UCSD-AML1 (cell line): ENCODE measurements around the gene ELMO3.

ENCODE experiments used
- DNase-seq: peaks from one replicate; lab custom pipeline; 2025; ENCODE audit not compliant: unreplicated experiment; lab: John Stamatoyannopoulos, UW

Gene ELMO3

GRCh38 chr16:67215706-67216105 is 16.8 kb downstream of the ELMO3 start:
- DNase-seq: peak; percentile 34

- DNase-seq: peak; percentile 78
These were observed 17.9 kb downstream of the ELMO3 start for GRCh38 chr16:67216612-67217490.

- no peak for DNase-seq
These were observed 25.1 kb downstream of the ELMO3 start for GRCh38 chr16:67223992-67224391.

- no peak for DNase-seq
These were observed 27.4 kb downstream of the ELMO3 start for GRCh38 chr16:67226295-67226803.

GRCh38 chr16:67226804-67227566 is 28.1 kb downstream of the ELMO3 start, which contains the start of gene TMEM208:
Gene TMEM208 (plus strand): TSS chr16:67227130. CDS start chr16:67227219, 89 bp downstream.
- peak; percentile 99 for DNase-seq

- no peak for DNase-seq
These were observed 28.6 kb downstream of the ELMO3 start for GRCh38 chr16:67227567-67227921.

- no peak for DNase-seq
These were observed 29.3 kb downstream of the ELMO3 start for GRCh38 chr16:67228034-67228785.

GRCh38 chr16:67228905-67229304 is 30.0 kb downstream of the ELMO3 start:
- no peak for DNase-seq

- DNase-seq: no peak
These were observed 31.2 kb downstream of the ELMO3 start for GRCh38 chr16:67229906-67230808.

GRCh38 chr16:67230809-67231660 is 32.1 kb downstream of the ELMO3 start:
- no peak for DNase-seq

- no peak for DNase-seq
These were observed 34.7 kb downstream of the ELMO3 start for GRCh38 chr16:67233596-67233995.

GRCh38 chr16:67234180-67234597 is 35.3 kb downstream of the ELMO3 start:
- no peak for DNase-seq

GRCh38 chr16:67235816-67236562 is 37.1 kb downstream of the ELMO3 start:
- no peak for DNase-seq

GRCh38 chr16:67236563-67237395 is 37.8 kb downstream of the ELMO3 start:
- peak; percentile 74 for DNase-seq

- DNase-seq: no peak
These were observed 38.7 kb downstream of the ELMO3 start for GRCh38 chr16:67237396-67238277.

- no peak for DNase-seq
These were observed 39.3 kb downstream of the ELMO3 start for GRCh38 chr16:67238278-67238575.
